ENCODE results near the gene UBN1.

DNA sequence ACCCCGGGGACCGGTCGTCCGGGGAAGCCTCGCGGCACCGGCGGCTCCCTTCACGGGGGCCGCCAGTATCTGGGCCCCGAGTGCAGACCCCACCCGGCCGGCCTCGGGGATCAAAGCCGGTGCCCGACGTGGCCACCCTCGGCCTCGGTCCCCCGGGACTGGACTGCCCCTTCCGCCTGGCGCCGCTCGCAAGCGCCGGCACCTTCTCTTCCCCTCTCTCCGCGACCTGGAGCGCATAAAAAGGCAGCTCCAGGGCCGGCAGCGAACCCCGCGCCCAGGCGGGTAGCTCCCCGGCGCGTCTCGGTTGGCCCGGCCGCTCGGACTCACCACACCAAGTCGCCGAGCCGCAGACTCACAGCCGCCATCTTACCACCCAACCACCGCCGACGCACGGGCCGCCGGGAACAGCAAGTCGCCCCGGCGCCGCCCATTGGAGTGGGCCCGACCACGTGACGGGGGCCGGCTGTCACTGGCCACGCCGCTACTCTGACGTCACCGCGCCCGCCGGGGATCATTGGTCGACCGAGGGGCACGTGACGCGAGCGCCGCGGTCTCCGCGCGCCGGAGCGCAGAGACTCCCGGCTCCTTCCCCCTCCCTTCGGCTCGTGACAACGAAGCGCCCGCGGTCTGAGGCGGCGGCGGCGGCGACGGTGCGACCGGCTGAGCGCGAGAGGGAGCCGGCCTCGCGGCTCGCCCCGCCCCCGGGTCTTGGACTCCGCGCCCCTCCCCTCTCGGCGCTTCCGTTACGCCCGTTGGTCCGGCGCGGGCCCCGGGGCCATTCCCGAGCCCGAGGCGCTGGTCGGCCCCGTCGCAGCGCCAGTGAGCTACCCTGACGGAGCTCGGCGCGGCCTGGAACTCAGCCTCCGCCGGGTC is at the start of gene UBN1, which contains the start of gene GLYR1:
- TF ChIP-seq, protein P1, sequence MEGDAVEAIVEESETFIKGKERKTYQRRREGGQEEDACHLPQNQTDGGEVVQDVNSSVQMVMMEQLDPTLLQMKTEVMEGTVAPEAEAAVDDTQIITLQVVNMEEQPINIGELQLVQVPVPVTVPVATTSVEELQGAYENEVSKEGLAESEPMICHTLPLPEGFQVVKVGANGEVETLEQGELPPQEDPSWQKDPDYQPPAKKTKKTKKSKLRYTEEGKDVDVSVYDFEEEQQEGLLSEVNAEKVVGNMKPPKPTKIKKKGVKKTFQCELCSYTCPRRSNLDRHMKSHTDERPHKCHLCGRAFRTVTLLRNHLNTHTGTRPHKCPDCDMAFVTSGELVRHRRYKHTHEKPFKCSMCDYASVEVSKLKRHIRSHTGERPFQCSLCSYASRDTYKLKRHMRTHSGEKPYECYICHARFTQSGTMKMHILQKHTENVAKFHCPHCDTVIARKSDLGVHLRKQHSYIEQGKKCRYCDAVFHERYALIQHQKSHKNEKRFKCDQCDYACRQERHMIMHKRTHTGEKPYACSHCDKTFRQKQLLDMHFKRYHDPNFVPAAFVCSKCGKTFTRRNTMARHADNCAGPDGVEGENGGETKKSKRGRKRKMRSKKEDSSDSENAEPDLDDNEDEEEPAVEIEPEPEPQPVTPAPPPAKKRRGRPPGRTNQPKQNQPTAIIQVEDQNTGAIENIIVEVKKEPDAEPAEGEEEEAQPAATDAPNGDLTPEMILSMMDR (IDR thresholded peaks at IDR 0.05) = peak in 1 of 3 experiments; percentile 5
- peak; percentile 45 for TF ChIP-seq POLR2A (IDR thresholded peaks at IDR 0.05)

Data from testis (tissue), 2 donors.